Fibroblast of the aortic adventitia (primary cell): ENCODE data around the gene TRAF5. TPM values are rescaled to one million over a fixed set of nuclear protein-coding genes. Genes with fewer than 3 reads are reported as not detected.

Source experiments
- DNase-seq: peaks from one replicate; pipeline ENCODE4 v3.0.0-alpha.2; 2010; ENCODE audit warnings: low read depth
- H3K4me3 ChIP-seq: 2 replicates; pipeline ENCODE4 v1.5.1; 2011; ENCODE audit warnings: low read depth, mild to moderate bottlenecking, control low read depth, low read length, moderate library complexity
- total RNA-seq: library from RNA; depleted of rRNA; stranded (reverse); fragments of >200 nt; gene quantifications from 2 replicates; pipeline ENCODE4 v1.2.3, GENCODE V29; 2012; ENCODE audit warnings: low replicate concordance
- TF ChIP-seq, protein P1 (sequence below): IDR thresholded peaks from 2 replicates; pipeline ENCODE4 v1.5.1; 2011; ENCODE audit warnings: mild to moderate bottlenecking, low read length, control low read depth, inconsistent platforms; ENCODE audit not compliant: insufficient read depth

The TRAF5 gene
- total RNA-seq, 1 donor = 9.4 TPM

DNA sequence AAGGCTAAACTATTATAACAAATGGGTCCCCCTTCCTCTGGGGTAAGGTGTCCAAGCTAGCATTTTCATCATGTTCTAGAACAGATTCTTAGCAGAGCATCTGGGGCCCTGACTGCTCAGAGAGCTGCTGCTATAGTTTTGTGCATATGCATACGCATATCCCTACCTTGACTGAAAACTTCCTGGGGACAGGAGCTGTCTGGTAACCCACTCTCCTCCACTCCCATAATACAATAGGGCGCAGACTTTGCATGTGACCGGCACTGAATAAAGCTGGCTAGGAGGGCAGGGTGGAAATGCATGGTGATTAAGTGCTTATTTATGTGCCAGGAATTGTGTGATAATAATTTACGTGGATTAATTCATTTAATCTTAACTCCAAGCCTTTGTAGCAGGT lies 11.6 kb downstream of the TRAF5 start:
- TF ChIP-seq, protein P1, sequence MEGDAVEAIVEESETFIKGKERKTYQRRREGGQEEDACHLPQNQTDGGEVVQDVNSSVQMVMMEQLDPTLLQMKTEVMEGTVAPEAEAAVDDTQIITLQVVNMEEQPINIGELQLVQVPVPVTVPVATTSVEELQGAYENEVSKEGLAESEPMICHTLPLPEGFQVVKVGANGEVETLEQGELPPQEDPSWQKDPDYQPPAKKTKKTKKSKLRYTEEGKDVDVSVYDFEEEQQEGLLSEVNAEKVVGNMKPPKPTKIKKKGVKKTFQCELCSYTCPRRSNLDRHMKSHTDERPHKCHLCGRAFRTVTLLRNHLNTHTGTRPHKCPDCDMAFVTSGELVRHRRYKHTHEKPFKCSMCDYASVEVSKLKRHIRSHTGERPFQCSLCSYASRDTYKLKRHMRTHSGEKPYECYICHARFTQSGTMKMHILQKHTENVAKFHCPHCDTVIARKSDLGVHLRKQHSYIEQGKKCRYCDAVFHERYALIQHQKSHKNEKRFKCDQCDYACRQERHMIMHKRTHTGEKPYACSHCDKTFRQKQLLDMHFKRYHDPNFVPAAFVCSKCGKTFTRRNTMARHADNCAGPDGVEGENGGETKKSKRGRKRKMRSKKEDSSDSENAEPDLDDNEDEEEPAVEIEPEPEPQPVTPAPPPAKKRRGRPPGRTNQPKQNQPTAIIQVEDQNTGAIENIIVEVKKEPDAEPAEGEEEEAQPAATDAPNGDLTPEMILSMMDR = no peak
- no peak overlapping the region for H3K4me3 ChIP-seq
- DNase-seq = no peak

DNA sequence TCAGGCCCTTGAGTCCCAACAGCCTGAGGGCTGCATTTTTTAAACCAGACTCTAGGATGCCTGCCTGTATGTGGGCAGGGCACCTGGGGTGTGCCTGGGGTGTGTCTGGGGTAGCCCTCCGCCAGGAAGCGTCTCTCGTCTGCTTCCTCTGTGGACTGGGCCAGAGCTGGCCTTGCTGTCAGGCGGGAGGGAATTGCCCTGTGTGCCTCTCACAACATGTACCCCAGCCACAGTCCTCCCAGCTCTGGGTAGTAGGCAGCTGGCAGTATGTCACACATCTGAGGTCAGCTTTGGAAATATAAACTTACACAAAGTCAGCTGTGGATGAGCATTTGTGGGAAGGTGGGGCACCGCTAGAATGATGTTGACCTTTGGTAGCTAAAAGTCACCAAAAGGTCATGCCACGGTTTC lies 13.0 kb downstream of the TRAF5 start:
- no peak for DNase-seq
- TF ChIP-seq, protein P1 = no peak
- no peak overlapping the region for H3K4me3 ChIP-seq

DNA sequence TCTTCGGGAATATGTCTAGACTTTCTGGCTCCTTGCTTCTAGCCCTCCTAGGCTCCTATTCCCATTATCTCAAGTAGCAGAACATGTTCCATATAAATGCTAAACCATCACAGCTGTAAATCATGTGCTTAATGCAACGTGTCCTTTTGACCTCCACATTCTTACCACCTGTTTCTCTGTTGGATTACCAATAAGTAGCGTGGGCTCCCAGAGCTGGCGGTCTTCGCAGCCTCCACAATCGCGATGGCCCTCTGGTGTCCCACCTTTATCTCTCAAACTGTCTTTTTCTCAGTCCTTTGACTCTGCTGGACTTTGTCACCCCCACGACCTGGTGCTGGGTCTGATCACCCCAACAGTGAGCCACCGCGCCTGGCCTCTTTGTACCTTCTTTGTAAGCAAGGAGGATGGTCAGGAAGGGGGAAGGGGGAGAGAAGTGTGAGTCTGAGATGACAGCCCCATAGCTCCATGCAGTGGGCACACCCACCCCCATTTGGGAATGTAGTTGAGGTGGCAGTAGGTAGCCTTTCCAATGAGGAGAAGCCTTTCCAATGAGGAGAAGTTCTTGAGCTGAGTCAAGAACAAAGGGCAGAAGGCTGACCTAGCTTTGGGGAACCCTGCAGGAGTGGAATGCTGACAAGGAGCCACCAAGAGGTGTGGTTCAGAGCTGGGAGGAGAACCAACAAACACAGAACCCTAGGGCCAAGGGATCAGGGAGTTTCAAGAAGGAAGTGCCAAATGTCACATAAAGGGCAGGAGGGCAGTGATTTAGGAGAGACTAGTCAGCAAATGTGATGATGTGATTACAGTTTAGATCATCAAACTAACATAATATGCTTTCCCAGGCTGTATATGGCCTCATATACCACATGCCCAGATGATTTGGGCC lies 14.2 kb downstream of the TRAF5 start:
- TF ChIP-seq, protein P1 = no peak
- no peak overlapping the region for H3K4me3 ChIP-seq
- DNase-seq = no peak

DNA sequence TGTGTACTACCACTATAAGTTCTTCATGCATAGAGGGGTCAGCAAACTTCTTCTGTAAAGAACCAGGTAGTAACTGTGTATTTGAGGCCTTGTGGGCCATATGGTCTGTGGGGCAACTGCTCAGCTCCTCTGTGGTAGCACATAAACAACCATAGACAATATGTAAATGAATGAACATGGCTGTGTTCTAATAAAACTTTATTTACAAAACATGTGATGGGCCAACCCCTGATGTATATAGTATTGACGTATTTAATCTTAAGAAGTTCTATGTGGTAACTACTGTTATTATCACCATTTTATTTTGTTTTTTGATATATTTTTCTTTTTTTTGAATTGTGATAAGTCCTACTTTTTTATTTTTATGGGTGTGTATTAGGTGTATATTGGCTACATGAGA lies 15.4 kb downstream of the TRAF5 start:
- no peak overlapping the region for H3K4me3 ChIP-seq
- DNase-seq = no peak
- TF ChIP-seq, protein P1 = no peak

DNA sequence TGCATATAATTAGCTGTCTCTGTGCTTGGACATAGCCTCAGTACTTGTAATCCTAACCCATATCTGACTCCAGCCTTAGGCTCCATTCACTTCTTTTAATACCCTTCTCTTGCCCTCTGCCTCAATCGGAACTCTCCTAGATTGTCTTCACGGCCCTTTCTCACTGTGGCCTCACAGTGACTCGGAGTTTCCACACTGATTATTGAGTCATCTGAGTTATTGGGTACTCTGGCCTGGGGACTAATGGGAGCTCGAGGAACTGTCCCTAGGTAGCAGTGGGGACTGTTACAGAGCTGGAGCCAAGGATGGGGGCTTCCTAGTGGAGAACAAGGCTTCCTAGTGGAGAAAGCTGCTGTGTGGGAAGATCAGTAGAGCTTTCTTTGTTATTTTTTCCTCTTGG lies 17.0 kb downstream of the TRAF5 start:
- no peak overlapping the region for H3K4me3 ChIP-seq
- TF ChIP-seq, protein P1 = no peak
- no peak for DNase-seq

DNA sequence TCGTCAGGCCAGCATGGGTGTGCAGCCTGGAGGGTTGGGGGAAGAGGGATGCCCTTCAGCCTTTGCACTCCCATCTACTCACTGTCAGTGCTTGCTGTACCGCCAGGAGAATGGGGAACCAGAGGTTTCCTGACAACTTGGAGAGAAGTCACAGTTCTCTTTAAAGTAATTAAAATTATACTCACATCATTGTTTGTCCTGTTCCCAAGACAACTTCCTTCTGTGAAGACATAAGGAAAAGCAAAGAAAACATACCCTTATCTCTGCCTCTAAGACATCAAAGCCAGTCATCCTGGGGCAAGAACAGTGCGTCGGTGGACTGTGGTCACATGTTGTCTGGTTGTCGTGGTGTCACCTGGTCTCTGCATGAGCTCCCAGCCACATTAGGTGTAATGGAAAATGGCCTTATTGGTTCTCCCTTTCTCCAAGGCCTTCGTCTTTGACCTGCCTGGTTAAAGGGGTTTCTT lies 17.6 kb downstream of the TRAF5 start:
- TF ChIP-seq, protein P1 = no peak
- no peak overlapping the region for H3K4me3 ChIP-seq
- DNase-seq = no peak

DNA sequence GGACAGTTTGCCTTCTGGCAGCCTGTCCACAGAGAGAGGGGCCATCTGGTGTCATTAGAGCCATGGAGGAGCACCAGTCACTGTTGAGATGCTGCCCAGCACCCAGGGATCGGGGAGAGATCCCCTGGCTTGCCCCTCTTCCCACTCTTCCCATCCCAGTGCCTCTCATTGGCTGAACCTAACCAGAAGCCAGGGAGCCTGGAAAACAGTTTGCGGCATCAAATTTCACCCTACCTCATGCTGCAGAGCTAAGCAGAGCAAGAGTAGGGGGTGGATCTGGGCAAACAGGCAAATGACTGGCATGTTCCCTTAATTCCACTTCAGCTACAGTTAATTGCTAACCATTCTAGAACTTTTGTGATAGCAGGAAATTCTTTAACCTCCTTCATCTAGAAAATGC lies 19.1 kb downstream of the TRAF5 start:
- TF ChIP-seq, protein P1 = no peak
- no peak overlapping the region for H3K4me3 ChIP-seq
- DNase-seq = no peak
